GM18526 (cell line): ENCODE results near the gene ENG.

Experiments
- POLR2A ChIP-seq: IDR thresholded peaks from 3 replicates; pipeline ENCODE4 v1.6.1; 2011; ENCODE audit not compliant: insufficient read length; ENCODE audit errors: extremely low read depth

The ENG gene

GRCh38 chr9:127785023-127785932 is 69.2 kb downstream of the ENG start:
- TF ChIP-seq POLR2A = peak; percentile 42

- peak; percentile 46 for TF ChIP-seq POLR2A
Observed at GRCh38 chr9:127783111-127784008, 71.1 kb downstream of the ENG start.

GRCh38 chr9:127781806-127782205 is 72.7 kb downstream of the ENG start:
- TF ChIP-seq POLR2A = no peak

GRCh38 chr9:127780126-127780885 is 74.2 kb downstream of the ENG start:
- TF ChIP-seq POLR2A = no peak

GRCh38 chr9:127779136-127779981 is 75.1 kb downstream of the ENG start:
- peak; percentile 45 for TF ChIP-seq POLR2A

GRCh38 chr9:127778280-127779135 is 76.0 kb downstream of the ENG start, which contains the start of gene SH2D3C:
TSS of gene SH2D3C (minus strand) at chr9:127778666. CDS start at chr9:127778627, 39 bp downstream.
- peak; percentile 57 for TF ChIP-seq POLR2A

GRCh38 chr9:127777368-127777980 is 77.0 kb downstream of the ENG start:
- no peak for TF ChIP-seq POLR2A

GRCh38 chr9:127776924-127777289 is 77.6 kb downstream of the ENG start:
- no peak for TF ChIP-seq POLR2A

- TF ChIP-seq POLR2A = no peak
Observed at GRCh38 chr9:127776195-127776923, 78.1 kb downstream of the ENG start.

GRCh38 chr9:127773981-127774380 is 80.5 kb downstream of the ENG start:
- no peak for TF ChIP-seq POLR2A

GRCh38 chr9:127773272-127773671 is 81.2 kb downstream of the ENG start:
- TF ChIP-seq POLR2A = no peak

- no peak for TF ChIP-seq POLR2A
Observed at GRCh38 chr9:127772603-127773002, 81.9 kb downstream of the ENG start.
